A673 (cell line): Measurements from ENCODE around the gene CTSW. TPM values are rescaled to one million over a fixed set of nuclear protein-coding genes. Genes with fewer than 3 reads are reported as not detected.
"Not testable (repeated sequence)": the region's sequence is repeated elsewhere in the genome, so short reads cannot be mapped to it uniquely, and the experiment has no call there.

Experiments used
- BruUV-seq: library from RNA; stranded (reverse); fragments of 400-500 nt; replicated peaks from 2 replicates; lab custom pipeline; 2021; lab: Mats Ljungman, UMichigan
- CTCF ChIA-PET: fragments of 300-600 bp; sonication (Branson Sonifier 250); formaldehyde crosslinking; loops from one replicate; lab custom pipeline; 2022; ENCODE audit warnings: antibody characterized with exemption; lab: Charles Lee
- POLR2A ChIA-PET: fragments of 300-600 bp; sonication (Branson Sonifier 250); formaldehyde crosslinking; loops from one replicate; lab custom pipeline; 2022; ENCODE audit warnings: antibody characterized with exemption; ENCODE audit not compliant: low non-redundant PET; lab: Charles Lee
- DNase-seq: peaks from one replicate; pipeline ENCODE4 v3.0.0-alpha.2; 2015; ENCODE audit warnings: low spot score
- H3K27ac ChIP-seq: fragments of 200-600 bp; sonication (generic); 2 replicates; pipeline ENCODE4 v1.5.1; 2016; ENCODE audit warnings: mixed run types, low read depth, mild to moderate bottlenecking, mixed read lengths, antibody characterized with exemption, low read length; ENCODE audit not compliant: poor library complexity, severe bottlenecking
- H3K27me3 ChIP-seq: fragments of 200-600 bp; sonication (generic); replicated peaks from 2 replicates; pipeline ENCODE4 v1.6.1; 2017; ENCODE audit warnings: mixed run types, low read depth, mild to moderate bottlenecking, mixed read lengths, antibody characterized with exemption, low read length; ENCODE audit not compliant: insufficient read depth, poor library complexity
- H3K36me3 ChIP-seq: fragments of 200-600 bp; sonication (generic); 2 replicates; pipeline ENCODE4 v1.6.1; 2016; ENCODE audit warnings: mixed run types, mild to moderate bottlenecking, mixed read lengths, antibody characterized with exemption, low read length; ENCODE audit not compliant: insufficient read depth, poor library complexity, severe bottlenecking
- H3K4me1 ChIP-seq: fragments of 200-600 bp; sonication (generic); 2 replicates; pipeline ENCODE4 v1.6.1; 2017; ENCODE audit warnings: mixed run types, mild to moderate bottlenecking, mixed read lengths, antibody characterized with exemption, low read length; ENCODE audit not compliant: insufficient read depth, poor library complexity, severe bottlenecking
- H3K4me3 ChIP-seq: fragments of 200-600 bp; sonication (generic); 2 replicates; pipeline ENCODE4 v1.5.1; 2016; ENCODE audit warnings: low read depth, mixed run types, mild to moderate bottlenecking, mixed read lengths, low read length; ENCODE audit not compliant: poor library complexity, severe bottlenecking
- H3K9me3 ChIP-seq: fragments of 200-600 bp; sonication (generic); 2 replicates; pipeline ENCODE4 v1.6.1; 2016; ENCODE audit warnings: mixed run types, low read depth, mild to moderate bottlenecking, mixed read lengths, antibody characterized with exemption, low read length; ENCODE audit not compliant: poor library complexity, severe bottlenecking
- EZH2 ChIP-seq: fragments of 200-600 bp; sonication (generic); IDR thresholded peaks from 2 replicates; pipeline ENCODE4 v1.6.1; 2017; ENCODE audit warnings: borderline replicate concordance, low read depth, mild to moderate bottlenecking, mixed read lengths, antibody characterized with exemption, low read length; ENCODE audit not compliant: poor library complexity, severe bottlenecking
- intact Hi-C: fragments of 100-400 bp; cut with micrococcal nuclease; formaldehyde crosslinking; loops from one replicate; pipeline ENCODE4 v1.10.0; 2022; ENCODE audit not compliant: unreplicated experiment
- total RNA-seq: library from RNA; stranded (reverse); gene quantifications from 2 replicates; pipeline ENCODE4 v1.2.3, GENCODE V29; 2021
- TF ChIP-seq, protein P1 (sequence below): fragments of 300-800, 200-600 bp; sonication (generic); conservative IDR thresholded peaks from 2 replicates; pipeline ENCODE4 v1.5.1; 2017; ENCODE audit warnings: low read depth, mild to moderate bottlenecking, antibody characterized with exemption, low read length, moderate library complexity, mixed read lengths

Gene CTSW
- total RNA-seq, 1 experiment from 2014 or later: not detected

DNA sequence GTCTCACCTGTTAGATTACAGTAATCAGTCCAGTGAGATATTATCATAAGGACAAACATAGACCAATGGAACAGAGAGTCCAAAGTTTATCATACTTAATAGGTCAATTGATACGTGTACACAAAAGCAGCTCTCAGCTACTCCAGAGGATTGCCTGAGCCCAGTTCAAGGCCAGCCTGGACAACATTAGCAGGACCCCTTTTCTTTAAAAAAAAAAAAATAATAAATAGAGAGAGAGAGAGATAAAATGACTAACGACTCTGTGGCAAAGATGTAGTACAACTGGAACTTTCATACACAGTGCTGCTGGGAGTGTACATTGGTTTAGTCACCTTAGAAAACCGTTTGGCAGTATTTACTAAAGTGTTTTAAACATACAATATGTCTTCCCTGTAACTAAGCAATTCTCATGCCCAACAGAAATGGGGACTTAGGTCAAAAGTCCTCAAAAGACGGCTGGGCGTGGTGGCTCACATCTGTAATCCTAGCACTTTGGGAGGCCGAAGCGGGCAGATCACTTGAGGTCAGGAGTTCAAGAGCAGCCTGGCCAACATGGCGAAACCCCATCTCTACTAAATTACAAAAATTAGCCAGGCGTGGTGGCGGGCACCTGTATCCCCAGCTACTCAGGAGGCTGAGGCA, 35.3 kb upstream of the CTSW start:
- BruUV-seq: no TSS peak
- ChIA-PET CTCF (no interaction called here), POLR2A (no interaction called here)
- Histone ChIP-seq H3K4me3 (no peak overlapping the region), H3K4me1 (no peaks in the 10 kb centered on the region), H3K36me3 (no peaks in the 10 kb centered on the region), H3K9me3 (no peaks in the 10 kb centered on the region), H3K27me3 (no peaks in the 10 kb centered on the region), H3K27ac (no peak overlapping the region)
- intact Hi-C loops: no loop called here
- TF ChIP-seq EZH2: no peak
- TF ChIP-seq, protein P1, sequence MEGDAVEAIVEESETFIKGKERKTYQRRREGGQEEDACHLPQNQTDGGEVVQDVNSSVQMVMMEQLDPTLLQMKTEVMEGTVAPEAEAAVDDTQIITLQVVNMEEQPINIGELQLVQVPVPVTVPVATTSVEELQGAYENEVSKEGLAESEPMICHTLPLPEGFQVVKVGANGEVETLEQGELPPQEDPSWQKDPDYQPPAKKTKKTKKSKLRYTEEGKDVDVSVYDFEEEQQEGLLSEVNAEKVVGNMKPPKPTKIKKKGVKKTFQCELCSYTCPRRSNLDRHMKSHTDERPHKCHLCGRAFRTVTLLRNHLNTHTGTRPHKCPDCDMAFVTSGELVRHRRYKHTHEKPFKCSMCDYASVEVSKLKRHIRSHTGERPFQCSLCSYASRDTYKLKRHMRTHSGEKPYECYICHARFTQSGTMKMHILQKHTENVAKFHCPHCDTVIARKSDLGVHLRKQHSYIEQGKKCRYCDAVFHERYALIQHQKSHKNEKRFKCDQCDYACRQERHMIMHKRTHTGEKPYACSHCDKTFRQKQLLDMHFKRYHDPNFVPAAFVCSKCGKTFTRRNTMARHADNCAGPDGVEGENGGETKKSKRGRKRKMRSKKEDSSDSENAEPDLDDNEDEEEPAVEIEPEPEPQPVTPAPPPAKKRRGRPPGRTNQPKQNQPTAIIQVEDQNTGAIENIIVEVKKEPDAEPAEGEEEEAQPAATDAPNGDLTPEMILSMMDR: no peak
- no peak for DNase-seq

DNA sequence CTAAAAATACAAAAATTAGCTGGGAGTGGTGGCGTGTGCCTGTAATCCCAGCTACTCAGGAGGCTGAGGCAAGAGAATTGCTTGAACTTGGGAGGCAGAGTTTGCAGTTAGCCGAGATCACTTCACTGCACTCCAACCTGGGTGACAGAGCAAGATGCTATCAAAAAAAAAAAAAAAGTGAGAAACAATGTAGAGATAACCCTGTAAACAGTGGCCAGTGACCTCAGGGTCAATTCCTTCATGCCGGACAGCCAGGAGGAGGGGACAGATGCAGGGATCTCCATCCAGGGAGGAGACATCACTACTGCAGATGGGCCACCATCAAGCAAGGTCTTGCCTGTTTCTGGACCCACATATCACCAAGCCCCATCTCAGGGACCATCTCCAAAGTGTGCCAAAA, 31.9 kb upstream of the CTSW start:
- no peaks in the 10 kb centered on the region for H3K9me3 ChIP-seq
- no TSS peak for BruUV-seq
- no peaks in the 10 kb centered on the region for H3K4me1 ChIP-seq
- no peaks in the 10 kb centered on the region for H3K27me3 ChIP-seq
- no peak for TF ChIP-seq EZH2
- TF ChIP-seq, protein P1: no peak
- H3K27ac ChIP-seq: no peak overlapping the region
- peaks cover 17% of the 10 kb centered on the region for H3K36me3 ChIP-seq
- intact Hi-C loops: no loop called here
- POLR2A ChIA-PET: no interaction called here
- DNase-seq: no peak
- CTCF ChIA-PET: no interaction called here
- no peak overlapping the region for H3K4me3 ChIP-seq

DNA sequence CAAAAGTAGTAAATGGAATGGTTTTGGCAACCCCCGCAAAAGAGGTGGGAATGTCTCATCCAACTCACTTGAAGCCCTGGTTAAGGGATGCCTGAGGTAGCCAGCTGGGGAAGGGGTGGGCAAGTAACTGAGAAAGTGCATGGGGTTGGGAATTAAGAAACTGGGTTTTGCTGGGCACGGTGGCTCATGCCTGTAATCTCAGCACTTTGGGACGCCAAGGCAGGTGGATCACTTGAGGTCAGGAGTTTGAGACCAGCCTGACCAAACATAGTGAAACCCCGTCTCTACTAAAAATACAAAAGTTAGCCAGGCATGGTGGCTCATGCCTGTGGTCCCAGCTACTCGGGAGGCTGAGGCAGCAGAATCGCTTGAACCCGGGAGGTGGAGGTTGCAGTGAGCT, 30.9 kb upstream of the CTSW start:
- CTCF ChIA-PET, POLR2A ChIA-PET: not testable (repeated sequence)

DNA sequence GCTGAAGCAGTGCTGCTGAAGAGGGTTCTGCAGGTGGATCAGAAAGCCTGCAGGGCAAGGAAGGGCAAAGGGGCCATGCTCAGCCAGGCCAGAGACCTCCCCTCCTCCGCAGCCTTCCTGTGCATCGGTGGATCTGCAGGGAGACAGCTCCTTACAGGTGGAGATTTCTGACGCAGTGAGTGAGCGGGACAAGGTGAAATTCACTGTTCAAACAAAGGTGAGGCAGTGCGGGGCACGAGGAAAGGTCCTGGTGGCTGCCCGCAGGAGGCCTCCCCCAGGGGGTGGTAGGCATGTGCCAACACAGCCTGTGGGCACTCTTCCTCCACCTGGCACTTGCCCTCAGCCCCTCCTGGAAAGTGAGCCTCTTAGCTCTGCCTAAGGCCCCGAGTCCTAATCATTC, 30.3 kb upstream of the CTSW start:
- no peaks in the 10 kb centered on the region for H3K27me3 ChIP-seq
- DNase-seq: no peak
- TF ChIP-seq, protein P1: no peak
- no peak for TF ChIP-seq EZH2
- H3K4me1 ChIP-seq: no peaks in the 10 kb centered on the region
- peaks cover 33% of the 10 kb centered on the region for H3K36me3 ChIP-seq
- ChIA-PET CTCF (no interaction called here), POLR2A (interaction anchor here (0.5 kb wide), 1 partner anchor 12 kb away, joined by 3 read pairs; no protein-coding TSS in a partner anchor)
- BruUV-seq: no TSS peak
- H3K27ac ChIP-seq: no peak overlapping the region
- no peak overlapping the region for H3K4me3 ChIP-seq
- H3K9me3 ChIP-seq: no peaks in the 10 kb centered on the region
- intact Hi-C loops: no loop called here

More for the DNA sequence above, 30.9 kb upstream of the CTSW start:
- H3K9me3 ChIP-seq, H3K4me1 ChIP-seq, H3K27ac ChIP-seq, BruUV-seq, intact Hi-C loops, H3K27me3 ChIP-seq, H3K4me3 ChIP-seq, DNase-seq: not testable (repeated sequence)
- peaks cover 26% of the 10 kb centered on the region for H3K36me3 ChIP-seq
